ENCODE measurements around the gene EYA2. TPM values are rescaled to one million over a fixed set of nuclear protein-coding genes. Genes with fewer than 3 reads are reported as not detected.

Gene EYA2
- polyA plus RNA-seq, 1 donor (not counting 4 experiments of a cell fraction or from before 2014, with no cell fraction given), result not detected

DNA sequence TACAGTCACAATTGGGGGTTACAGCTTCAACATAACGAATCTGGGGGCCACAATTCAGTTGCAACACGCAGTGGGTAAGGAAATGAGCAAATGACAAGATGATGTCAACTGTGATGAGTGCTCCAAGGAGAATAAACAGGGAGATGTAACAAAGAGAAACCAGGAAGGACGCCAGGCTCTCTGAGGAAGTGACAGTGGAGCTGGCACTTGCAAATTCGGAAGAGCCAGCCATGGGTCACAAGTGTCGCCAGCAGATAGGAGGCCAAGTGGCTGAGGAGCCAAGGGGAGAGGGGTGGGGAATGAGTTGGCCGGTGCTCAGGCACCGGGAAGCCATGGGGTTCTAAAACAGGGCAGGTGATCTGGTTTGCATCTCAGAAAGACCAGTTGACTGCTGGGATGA, 136.4 kb downstream of the EYA2 start:
- peaks cover 1% of the 10 kb centered on the region for H3K27me3 ChIP-seq (ENCODE audit: control insufficient read depth, extremely low read depth, insufficient read depth, low read length)
- no peak overlapping the region for H3K4me2 ChIP-seq (ENCODE audit: control insufficient read depth, extremely low read depth, insufficient read depth, low read depth, low read length)
- no peaks in the 10 kb centered on the region for H3K36me3 ChIP-seq (ENCODE audit: control insufficient read depth in 2 of 2, extremely low read depth in 1 of 2, insufficient read depth in 2 of 2, low read length in 2 of 2)
- H3K9me3 ChIP-seq (ENCODE audit: control insufficient read depth, low read depth, low read length), result peaks cover 2% of the 10 kb centered on the region
- H2AFZ ChIP-seq (ENCODE audit: control insufficient read depth, low read length), result no peak overlapping the region
- no peak overlapping the region for H3K9ac ChIP-seq (ENCODE audit: control insufficient read depth, extremely low read depth, insufficient read depth, low read length)
- no peak overlapping the region for H3K4me3 ChIP-seq (ENCODE audit: control insufficient read depth in 2 of 3, extremely low read depth in 1 of 3, insufficient read depth in 2 of 3, low read depth in 1 of 3, low read length in 3 of 3)
- no peaks in the 10 kb centered on the region for H4K20me1 ChIP-seq (ENCODE audit: control insufficient read depth, extremely low read depth, insufficient read depth, low read length)
- no peak for TF ChIP-seq EZH2 (IDR thresholded peaks at IDR 0.05; ENCODE audit: low read length)
- TF ChIP-seq, protein P1, sequence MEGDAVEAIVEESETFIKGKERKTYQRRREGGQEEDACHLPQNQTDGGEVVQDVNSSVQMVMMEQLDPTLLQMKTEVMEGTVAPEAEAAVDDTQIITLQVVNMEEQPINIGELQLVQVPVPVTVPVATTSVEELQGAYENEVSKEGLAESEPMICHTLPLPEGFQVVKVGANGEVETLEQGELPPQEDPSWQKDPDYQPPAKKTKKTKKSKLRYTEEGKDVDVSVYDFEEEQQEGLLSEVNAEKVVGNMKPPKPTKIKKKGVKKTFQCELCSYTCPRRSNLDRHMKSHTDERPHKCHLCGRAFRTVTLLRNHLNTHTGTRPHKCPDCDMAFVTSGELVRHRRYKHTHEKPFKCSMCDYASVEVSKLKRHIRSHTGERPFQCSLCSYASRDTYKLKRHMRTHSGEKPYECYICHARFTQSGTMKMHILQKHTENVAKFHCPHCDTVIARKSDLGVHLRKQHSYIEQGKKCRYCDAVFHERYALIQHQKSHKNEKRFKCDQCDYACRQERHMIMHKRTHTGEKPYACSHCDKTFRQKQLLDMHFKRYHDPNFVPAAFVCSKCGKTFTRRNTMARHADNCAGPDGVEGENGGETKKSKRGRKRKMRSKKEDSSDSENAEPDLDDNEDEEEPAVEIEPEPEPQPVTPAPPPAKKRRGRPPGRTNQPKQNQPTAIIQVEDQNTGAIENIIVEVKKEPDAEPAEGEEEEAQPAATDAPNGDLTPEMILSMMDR (optimal IDR thresholded peaks at IDR 0.05 in 1 of 3, IDR thresholded peaks at IDR 0.05 in 1 of 3, conservative IDR thresholded peaks at IDR 0.05 in 1 of 3; ENCODE audit: extremely low read depth in 1 of 3, insufficient read depth in 2 of 3, low read length in 3 of 3), result no peak
- dilution Hi-C loops (cut with MboI; ENCODE audit: extremely low pct_ligation_motif_present, low sequenced_read_pairs), result no loop called here
- H3K27ac ChIP-seq (ENCODE audit: control insufficient read depth, insufficient read depth, low read length), result no peak overlapping the region
- no peaks in the 10 kb centered on the region for H3K79me2 ChIP-seq (ENCODE audit: control insufficient read depth, insufficient read depth, low read length)
- no peaks in the 10 kb centered on the region for H3K9me1 ChIP-seq (ENCODE audit: control insufficient read depth, extremely low read depth, insufficient read depth, low read length)
- no peaks in the 10 kb centered on the region for H3K4me1 ChIP-seq (ENCODE audit: control insufficient read depth, extremely low read depth, insufficient read depth, low read length)
- FAIRE-seq, result no peak
- no peak for DNase-seq (ENCODE audit: low read depth, low spot score)

DNA sequence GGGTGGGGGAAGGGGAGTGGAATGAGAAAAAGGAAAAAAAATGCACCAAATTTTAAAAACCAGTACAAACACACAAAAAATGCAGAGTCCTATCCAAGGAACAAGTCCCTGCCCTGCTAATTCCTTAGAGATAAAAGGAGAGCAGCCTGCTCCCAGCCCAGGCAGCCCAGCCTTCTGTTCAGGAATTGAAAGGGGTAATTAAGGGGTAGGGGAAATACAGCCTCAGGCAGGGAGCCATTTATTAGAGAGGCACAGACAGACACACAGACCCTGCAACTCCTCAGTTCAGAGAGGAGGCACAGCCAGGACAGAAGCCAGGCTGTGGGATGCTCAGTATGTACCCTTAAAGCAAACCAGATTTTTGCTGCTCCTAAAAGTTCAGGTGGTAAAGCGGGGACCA, 137.2 kb downstream of the EYA2 start:
- H3K4me2 ChIP-seq (ENCODE audit: control insufficient read depth, extremely low read depth, insufficient read depth, low read depth, low read length), result no peak overlapping the region
- H3K27me3 ChIP-seq (ENCODE audit: control insufficient read depth, extremely low read depth, insufficient read depth, low read length), result peaks cover 5% of the 10 kb centered on the region
- H4K20me1 ChIP-seq (ENCODE audit: control insufficient read depth, extremely low read depth, insufficient read depth, low read length), result no peaks in the 10 kb centered on the region
- no peaks in the 10 kb centered on the region for H3K9me1 ChIP-seq (ENCODE audit: control insufficient read depth, extremely low read depth, insufficient read depth, low read length)
- H3K27ac ChIP-seq (ENCODE audit: control insufficient read depth, insufficient read depth, low read length), result no peak overlapping the region
- H3K36me3 ChIP-seq (ENCODE audit: control insufficient read depth in 2 of 2, extremely low read depth in 1 of 2, insufficient read depth in 2 of 2, low read length in 2 of 2), result no peaks in the 10 kb centered on the region
- H3K9ac ChIP-seq (ENCODE audit: control insufficient read depth, extremely low read depth, insufficient read depth, low read length), result no peak overlapping the region
- H3K4me3 ChIP-seq (ENCODE audit: control insufficient read depth in 2 of 3, extremely low read depth in 1 of 3, insufficient read depth in 2 of 3, low read depth in 1 of 3, low read length in 3 of 3), result no peak overlapping the region
- TF ChIP-seq, protein P1 (optimal IDR thresholded peaks at IDR 0.05 in 1 of 3, IDR thresholded peaks at IDR 0.05 in 1 of 3, conservative IDR thresholded peaks at IDR 0.05 in 1 of 3; ENCODE audit: extremely low read depth in 1 of 3, insufficient read depth in 2 of 3, low read length in 3 of 3), result no peak
- TF ChIP-seq EZH2 (IDR thresholded peaks at IDR 0.05; ENCODE audit: low read length), result no peak
- H2AFZ ChIP-seq (ENCODE audit: control insufficient read depth, low read length), result no peak overlapping the region
- H3K9me3 ChIP-seq (ENCODE audit: control insufficient read depth, low read depth, low read length), result peaks cover 2% of the 10 kb centered on the region
- no peak for FAIRE-seq
- no peak for DNase-seq (ENCODE audit: low read depth, low spot score)
- no peaks in the 10 kb centered on the region for H3K79me2 ChIP-seq (ENCODE audit: control insufficient read depth, insufficient read depth, low read length)
- H3K4me1 ChIP-seq (ENCODE audit: control insufficient read depth, extremely low read depth, insufficient read depth, low read length), result no peaks in the 10 kb centered on the region
- dilution Hi-C loops (cut with MboI; ENCODE audit: extremely low pct_ligation_motif_present, low sequenced_read_pairs), result no loop called here
